Measurements from ENCODE around the gene VPS8.

The VPS8 gene

DNA sequence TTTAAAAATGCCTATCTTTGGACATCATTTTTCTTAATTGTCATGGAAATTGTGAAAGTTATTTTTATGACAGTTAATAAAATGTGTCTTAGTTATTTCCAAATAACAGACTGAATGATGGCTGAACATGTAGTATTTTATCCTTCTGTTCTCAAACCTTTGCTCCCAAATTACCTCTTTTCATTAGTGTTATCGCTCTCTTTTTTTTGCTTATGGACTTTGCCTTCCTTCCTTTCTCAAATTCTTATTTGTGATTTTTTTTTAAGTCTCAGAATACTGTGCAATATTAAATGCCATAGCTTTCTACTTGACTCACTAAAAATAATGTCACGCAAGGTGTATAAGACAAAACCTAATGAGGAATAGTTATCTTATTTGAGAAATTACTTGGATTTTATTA lies 107.7 kb downstream of the VPS8 start:
- Histone ChIP-seq H3K36me3 (replicated peaks) (peaks cover 3% of the 10 kb centered on the region), H3K27me3 (replicated peaks) (no peaks in the 10 kb centered on the region), H3K27ac (no peak overlapping the region), H3K4me3 (ENCODE audit: low read depth, low read length) (no peak overlapping the region)
- no peak for DNase-seq
- in situ Hi-C loops (cut with HindIII; ENCODE audit: low pct_ligation_motif_present, low sequenced_read_pairs) = no loop called here
- TF ChIP-seq, protein P1, sequence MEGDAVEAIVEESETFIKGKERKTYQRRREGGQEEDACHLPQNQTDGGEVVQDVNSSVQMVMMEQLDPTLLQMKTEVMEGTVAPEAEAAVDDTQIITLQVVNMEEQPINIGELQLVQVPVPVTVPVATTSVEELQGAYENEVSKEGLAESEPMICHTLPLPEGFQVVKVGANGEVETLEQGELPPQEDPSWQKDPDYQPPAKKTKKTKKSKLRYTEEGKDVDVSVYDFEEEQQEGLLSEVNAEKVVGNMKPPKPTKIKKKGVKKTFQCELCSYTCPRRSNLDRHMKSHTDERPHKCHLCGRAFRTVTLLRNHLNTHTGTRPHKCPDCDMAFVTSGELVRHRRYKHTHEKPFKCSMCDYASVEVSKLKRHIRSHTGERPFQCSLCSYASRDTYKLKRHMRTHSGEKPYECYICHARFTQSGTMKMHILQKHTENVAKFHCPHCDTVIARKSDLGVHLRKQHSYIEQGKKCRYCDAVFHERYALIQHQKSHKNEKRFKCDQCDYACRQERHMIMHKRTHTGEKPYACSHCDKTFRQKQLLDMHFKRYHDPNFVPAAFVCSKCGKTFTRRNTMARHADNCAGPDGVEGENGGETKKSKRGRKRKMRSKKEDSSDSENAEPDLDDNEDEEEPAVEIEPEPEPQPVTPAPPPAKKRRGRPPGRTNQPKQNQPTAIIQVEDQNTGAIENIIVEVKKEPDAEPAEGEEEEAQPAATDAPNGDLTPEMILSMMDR (IDR thresholded peaks at IDR 0.05; ENCODE audit: low read depth, low read length, missing control alignments) = no peak

DNA sequence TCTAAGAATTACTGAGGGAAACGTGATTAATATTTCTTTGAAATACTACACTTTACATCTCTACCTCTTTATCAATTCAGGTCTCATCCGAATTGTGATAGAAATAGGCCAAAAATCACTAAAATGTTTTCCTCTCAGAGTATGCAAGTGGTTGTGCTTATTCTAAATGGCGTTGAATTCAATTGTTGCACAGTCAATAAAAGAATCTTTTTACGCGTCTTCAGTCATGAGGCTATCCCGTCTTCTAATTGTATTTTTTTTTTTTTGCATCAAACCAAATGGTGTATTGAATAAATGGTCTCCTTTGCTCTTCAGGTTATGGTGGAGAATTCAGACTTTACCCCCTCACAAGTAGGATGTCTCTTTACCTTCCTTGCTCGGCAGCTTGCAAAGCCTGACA lies 112.6 kb downstream of the VPS8 start:
- H3K27ac ChIP-seq = no peak overlapping the region
- TF ChIP-seq, protein P1 (IDR thresholded peaks at IDR 0.05; ENCODE audit: low read depth, low read length, missing control alignments) = no peak
- in situ Hi-C loops (cut with HindIII; ENCODE audit: low pct_ligation_motif_present, low sequenced_read_pairs) = no loop called here
- no peak for DNase-seq
- no peaks in the 10 kb centered on the region for H3K27me3 ChIP-seq (replicated peaks)
- H3K36me3 ChIP-seq (replicated peaks) = peaks cover 11% of the 10 kb centered on the region
- no peak overlapping the region for H3K4me3 ChIP-seq (ENCODE audit: low read depth, low read length)

- peaks cover 8% of the 10 kb centered on the region for H3K36me3 ChIP-seq (replicated peaks)
- in situ Hi-C loops (cut with HindIII; ENCODE audit: low pct_ligation_motif_present, low sequenced_read_pairs) = no loop called here
- no peak for DNase-seq
These were observed 115.9 kb downstream of the VPS8 start for GRCh38 chr3:184927796-184928315.

DNA sequence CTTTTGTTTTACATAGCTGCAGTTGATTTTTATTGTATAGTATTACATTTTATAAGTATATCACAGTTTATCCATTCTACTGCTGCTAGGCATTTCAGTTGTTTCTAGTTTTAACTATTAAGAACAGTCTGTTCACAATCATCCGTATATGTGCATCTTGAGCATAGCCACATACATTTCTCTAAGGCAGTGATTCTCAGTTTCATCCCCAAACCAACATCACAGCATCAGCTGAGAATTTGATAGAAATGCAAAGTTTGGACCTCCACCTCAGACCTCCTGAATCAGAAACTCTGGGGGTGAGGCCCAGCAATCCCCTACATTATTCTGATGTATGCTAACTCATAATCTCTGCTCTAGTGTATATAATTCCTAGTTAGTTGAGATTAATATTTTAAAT lies 120.8 kb downstream of the VPS8 start:
- no peak overlapping the region for H3K4me3 ChIP-seq (ENCODE audit: low read depth, low read length)
- no peaks in the 10 kb centered on the region for H3K27me3 ChIP-seq (replicated peaks)
- TF ChIP-seq, protein P1 (IDR thresholded peaks at IDR 0.05; ENCODE audit: low read depth, low read length, missing control alignments) = no peak
- H3K36me3 ChIP-seq (replicated peaks) = no peaks in the 10 kb centered on the region
- no peak for DNase-seq
- in situ Hi-C loops (cut with HindIII; ENCODE audit: low pct_ligation_motif_present, low sequenced_read_pairs) = no loop called here
- no peak overlapping the region for H3K27ac ChIP-seq

More at GRCh38 chr3:184927796-184928315, 115.9 kb downstream of the VPS8 start:
- H3K4me3 ChIP-seq (ENCODE audit: low read depth, low read length) = no peak overlapping the region
- TF ChIP-seq, protein P1 (IDR thresholded peaks at IDR 0.05; ENCODE audit: low read depth, low read length, missing control alignments) = no peak
- H3K27me3 ChIP-seq (replicated peaks) = no peaks in the 10 kb centered on the region
- no peak overlapping the region for H3K27ac ChIP-seq

DNA sequence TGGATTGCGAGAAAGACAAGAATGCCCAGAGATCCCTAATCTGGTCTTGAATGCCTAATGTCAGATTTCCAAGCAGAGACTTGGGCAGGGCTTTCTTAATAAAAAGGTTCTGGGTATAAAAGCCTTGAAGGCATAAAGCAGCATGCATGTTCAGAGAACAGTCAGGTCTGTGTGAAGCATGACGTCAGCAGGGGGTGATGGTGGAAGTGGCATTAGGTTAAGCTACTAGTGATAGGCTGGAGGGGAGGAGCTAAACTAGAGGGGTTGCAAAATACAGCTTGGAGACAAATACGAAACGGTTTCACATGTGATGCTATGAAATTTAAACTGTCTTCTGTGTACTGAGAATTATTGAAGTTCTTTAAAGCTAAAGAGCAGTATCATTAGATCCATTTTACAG lies 125.6 kb downstream of the VPS8 start:
- H3K27ac ChIP-seq = no peak overlapping the region

More for the DNA sequence above, 125.6 kb downstream of the VPS8 start:
- DNase-seq = no peak
- Histone ChIP-seq H3K36me3 (replicated peaks) (no peaks in the 10 kb centered on the region), H3K27me3 (replicated peaks) (no peaks in the 10 kb centered on the region), H3K4me3 (ENCODE audit: low read depth, low read length) (no peak overlapping the region)
- in situ Hi-C loops (cut with HindIII; ENCODE audit: low pct_ligation_motif_present, low sequenced_read_pairs) = no loop called here
- TF ChIP-seq, protein P1 (IDR thresholded peaks at IDR 0.05; ENCODE audit: low read depth, low read length, missing control alignments) = no peak
